Stomach smooth muscle (tissue), 2 donors: ENCODE measurements around the gene HDAC4.

Source experiments
- H3K27ac ChIP-seq: one replicate; pipeline ENCODE4 v1.7.0; 2013; ENCODE audit warnings: mild to moderate bottlenecking, low read length, inconsistent platforms
- H3K27me3 ChIP-seq, 2 donors: one replicate each; pipeline ENCODE4 v1.7.0; 2013; ENCODE audit warnings: low read length in 2 of 2; ENCODE audit not compliant: insufficient read depth in 2 of 2, control insufficient read depth in 1 of 2
- H3K36me3 ChIP-seq, 2 donors: one replicate each; pipeline ENCODE4 v1.7.0; 2013; ENCODE audit warnings: low read length in 2 of 2; ENCODE audit not compliant: control insufficient read depth in 2 of 2, insufficient read depth in 2 of 2
- H3K4me1 ChIP-seq: one replicate; pipeline ENCODE4 v1.7.0; 2013; ENCODE audit warnings: low read length; ENCODE audit not compliant: control insufficient read depth, insufficient read depth
- H3K4me3 ChIP-seq, 2 donors: one replicate each; pipeline ENCODE4 v1.7.0; 2013; ENCODE audit warnings: low read length in 2 of 2
- H3K9ac ChIP-seq, 2 donors: one replicate each; pipeline ENCODE4 v1.7.0; 2013; ENCODE audit warnings: low read length in 2 of 2, mild to moderate bottlenecking in 1 of 2
- H3K9me3 ChIP-seq, 2 donors: one replicate each; pipeline ENCODE4 v1.7.0; 2013; ENCODE audit warnings: low read length in 2 of 2; ENCODE audit not compliant: control insufficient read depth in 2 of 2
- donor health status: healthy.
- donor health status: Pancreatic carcinoma.

HDAC4 gene

GRCh38 chr2:239389414-239390329, 11.1 kb downstream of the HDAC4 start:
- no peaks in the 10 kb centered on the region for H3K27me3 ChIP-seq
- H3K9me3 ChIP-seq = no peaks in the 10 kb centered on the region
- peaks cover 47% of the 10 kb centered on the region for H3K4me1 ChIP-seq
- no peak overlapping the region for H3K27ac ChIP-seq
- H3K4me3 ChIP-seq = no peak overlapping the region
- peaks cover 0 to 2% of the 10 kb centered on the region in 2 donors for H3K36me3 ChIP-seq
- H3K9ac ChIP-seq = no peak overlapping the region

GRCh38 chr2:239388236-239389151, 12.3 kb downstream of the HDAC4 start:
- no peaks in the 10 kb centered on the region for H3K9me3 ChIP-seq
- no peak overlapping the region for H3K27ac ChIP-seq
- peaks cover 0 to 2% of the 10 kb centered on the region in 2 donors for H3K36me3 ChIP-seq
- no peak overlapping the region for H3K9ac ChIP-seq
- no peaks in the 10 kb centered on the region for H3K27me3 ChIP-seq
- no peak overlapping the region for H3K4me3 ChIP-seq
- peaks cover 37% of the 10 kb centered on the region for H3K4me1 ChIP-seq

GRCh38 chr2:239387811-239388210, 13.0 kb downstream of the HDAC4 start:
- Histone ChIP-seq H3K27me3 (no peaks in the 10 kb centered on the region), H3K4me3 (no peak overlapping the region), H3K27ac (no peak overlapping the region), H3K4me1 (peaks cover 30% of the 10 kb centered on the region), H3K36me3 (peaks cover 0 to 2% of the 10 kb centered on the region in 2 donors), H3K9ac (no peak overlapping the region), H3K9me3 (no peaks in the 10 kb centered on the region)

- no peak overlapping the region for H3K27ac ChIP-seq
- no peaks in the 10 kb centered on the region for H3K9me3 ChIP-seq
- peaks cover 0 to 2% of the 10 kb centered on the region in 2 donors for H3K36me3 ChIP-seq
- H3K27me3 ChIP-seq = no peaks in the 10 kb centered on the region
- peaks cover 23% of the 10 kb centered on the region for H3K4me1 ChIP-seq
- no peak overlapping the region for H3K9ac ChIP-seq
- H3K4me3 ChIP-seq = no peak overlapping the region
Measured at GRCh38 chr2:239386872-239387445, 13.9 kb downstream of the HDAC4 start.

GRCh38 chr2:239386001-239386670, 14.7 kb downstream of the HDAC4 start:
- Histone ChIP-seq H3K9ac (no peak overlapping the region), H3K4me3 (no peak overlapping the region), H3K4me1 (peaks cover 21% of the 10 kb centered on the region), H3K27me3 (no peaks in the 10 kb centered on the region), H3K36me3 (peaks cover 0 to 2% of the 10 kb centered on the region in 2 donors), H3K9me3 (no peaks in the 10 kb centered on the region), H3K27ac (no peak overlapping the region)

GRCh38 chr2:239385096-239386000, 15.5 kb downstream of the HDAC4 start:
- H3K4me3 ChIP-seq = no peak overlapping the region
- no peaks in the 10 kb centered on the region for H3K27me3 ChIP-seq
- peaks cover 16% of the 10 kb centered on the region for H3K4me1 ChIP-seq
- peaks cover 0 to 3% of the 10 kb centered on the region in 2 donors for H3K36me3 ChIP-seq
- no peaks in the 10 kb centered on the region for H3K9me3 ChIP-seq
- no peak overlapping the region for H3K27ac ChIP-seq
- no peak overlapping the region for H3K9ac ChIP-seq

GRCh38 chr2:239383759-239384156, 17.1 kb downstream of the HDAC4 start:
- H3K36me3 ChIP-seq = peaks cover 0 to 3% of the 10 kb centered on the region in 2 donors
- no peaks in the 10 kb centered on the region for H3K9me3 ChIP-seq
- H3K4me1 ChIP-seq = peaks cover 17% of the 10 kb centered on the region

GRCh38 chr2:239383036-239383758, 17.6 kb downstream of the HDAC4 start:
- peaks cover 0 to 2% of the 10 kb centered on the region in 2 donors for H3K36me3 ChIP-seq
- no peak overlapping the region for H3K27ac ChIP-seq
- no peak overlapping the region for H3K4me3 ChIP-seq
- no peak overlapping the region for H3K9ac ChIP-seq
- no peaks in the 10 kb centered on the region for H3K9me3 ChIP-seq
- peaks cover 21% of the 10 kb centered on the region for H3K4me1 ChIP-seq
- no peaks in the 10 kb centered on the region for H3K27me3 ChIP-seq

More at GRCh38 chr2:239383759-239384156, 17.1 kb downstream of the HDAC4 start:
- no peak overlapping the region for H3K27ac ChIP-seq
- no peak overlapping the region for H3K4me3 ChIP-seq
- H3K9ac ChIP-seq = no peak overlapping the region
- H3K27me3 ChIP-seq = no peaks in the 10 kb centered on the region

GRCh38 chr2:239382384-239382880, 18.4 kb downstream of the HDAC4 start:
- Histone ChIP-seq H3K27me3 (no peaks in the 10 kb centered on the region), H3K36me3 (peaks cover 0 to 2% of the 10 kb centered on the region in 2 donors), H3K9ac (no peak overlapping the region), H3K27ac (no peak overlapping the region), H3K4me1 (peaks cover 25% of the 10 kb centered on the region), H3K4me3 (no peak overlapping the region), H3K9me3 (no peaks in the 10 kb centered on the region)
